NCI-H748 (cell line): Measurements from ENCODE around the gene SBF2.
"Not testable (repeated sequence)": the region's sequence is repeated elsewhere in the genome, so short reads cannot be mapped to it uniquely, and the experiment has no call there.

Experiments
- DNase-seq: peaks from one replicate; lab custom pipeline; 2025; ENCODE audit not compliant: unreplicated experiment; lab: John Stamatoyannopoulos, UW

The SBF2 gene

GRCh38 chr11:10075141-10075540 lies 218.9 kb downstream of the SBF2 start:
- DNase-seq: no peak

- DNase-seq: no peak
These were observed 221.2 kb downstream of the SBF2 start for GRCh38 chr11:10072841-10073240.

- no peak for DNase-seq
These were observed 221.9 kb downstream of the SBF2 start for GRCh38 chr11:10072142-10072541.

GRCh38 chr11:10067629-10068300 lies 226.3 kb downstream of the SBF2 start:
- no peak for DNase-seq

GRCh38 chr11:10066441-10066840 lies 227.6 kb downstream of the SBF2 start:
- no peak for DNase-seq

GRCh38 chr11:10064828-10065227 lies 229.2 kb downstream of the SBF2 start:
- DNase-seq: no peak

GRCh38 chr11:10058356-10058755 lies 235.7 kb downstream of the SBF2 start:
- DNase-seq: no peak

GRCh38 chr11:10051868-10052586 lies 242.0 kb downstream of the SBF2 start:
- DNase-seq: no peak

- peak; percentile 6 for DNase-seq
These were observed 243.5 kb downstream of the SBF2 start for GRCh38 chr11:10050561-10050960.

GRCh38 chr11:10049756-10050155 lies 244.3 kb downstream of the SBF2 start:
- DNase-seq: no peak

GRCh38 chr11:10048350-10048749 lies 245.7 kb downstream of the SBF2 start:
- no peak for DNase-seq

- DNase-seq: peak; percentile 10
These were observed 249.4 kb downstream of the SBF2 start for GRCh38 chr11:10044618-10045017.

- no peak for DNase-seq
These were observed 251.3 kb downstream of the SBF2 start for GRCh38 chr11:10042699-10043098.

- no peak for DNase-seq
These were observed 252.1 kb downstream of the SBF2 start for GRCh38 chr11:10041748-10042446.

GRCh38 chr11:10041332-10041731 lies 252.7 kb downstream of the SBF2 start:
- no peak for DNase-seq

- no peak for DNase-seq
These were observed 255.3 kb downstream of the SBF2 start for GRCh38 chr11:10038521-10039302.

GRCh38 chr11:10035932-10036331 lies 258.1 kb downstream of the SBF2 start:
- not testable (repeated sequence) for DNase-seq

- DNase-seq: no peak
These were observed 261.1 kb downstream of the SBF2 start for GRCh38 chr11:10032935-10033334.

GRCh38 chr11:10030122-10030490 lies 263.9 kb downstream of the SBF2 start:
- no peak for DNase-seq

GRCh38 chr11:10029386-10030121 lies 264.5 kb downstream of the SBF2 start:
- DNase-seq: no peak

- DNase-seq: no peak
These were observed 267.5 kb downstream of the SBF2 start for GRCh38 chr11:10026514-10026913.
